HepG2 (cell line): ENCODE data around the gene METTL6. TPM values are rescaled to one million over a fixed set of nuclear protein-coding genes. Genes with fewer than 3 reads are reported as not detected.

ENCODE experiments used
- ARID3A ChIP-seq: IDR thresholded peaks from 2 replicates; pipeline ENCODE4 v1.6.1; 2012; ENCODE audit warnings: low read depth, low read length, improper control_type of control experiment
- ATF4 ChIP-seq, 2 experiments: fragments of 450-650 bp in 1 of 2; sonication (generic) in 1 of 2; formaldehyde crosslinking; IDR thresholded peaks; 2 replicates each; pipeline versions ENCODE4 v1.5.0 to v1.8.0; 2020 to 2022; ENCODE audit warnings: mild to moderate bottlenecking in 1 of 2, missing genetic modification reagents in 1 of 2
- E2F5 ChIP-seq: sonication (generic); formaldehyde crosslinking; conservative IDR thresholded peaks from 2 replicates; pipeline ENCODE4 v1.4.0; 2020; ENCODE audit warnings: missing genetic modification reagents
- HOXA3 ChIP-seq: sonication (generic); formaldehyde crosslinking; IDR thresholded peaks from 2 replicates; pipeline ENCODE4 v1.5.0; 2020; ENCODE audit warnings: missing genetic modification reagents
- IRF1 ChIP-seq: sonication (generic); formaldehyde crosslinking; IDR thresholded peaks from 2 replicates; pipeline ENCODE4 v1.4.0; 2020; ENCODE audit warnings: low read depth, mild to moderate bottlenecking, missing genetic modification reagents
- RNF219 ChIP-seq: sonication (generic); formaldehyde crosslinking; IDR thresholded peaks from 2 replicates; pipeline ENCODE4 v1.5.0; 2020; ENCODE audit warnings: mild to moderate bottlenecking, missing genetic modification reagents
- ZNF318 ChIP-seq: sonication (generic); formaldehyde crosslinking; IDR thresholded peaks from 2 replicates; pipeline ENCODE4 v1.4.0; 2020; ENCODE audit warnings: mild to moderate bottlenecking, missing genetic modification reagents
- ZNF614 ChIP-seq: IDR thresholded peaks from 2 replicates; pipeline ENCODE4 v1.6.1; 2018; ENCODE audit warnings: missing biosample characterization, missing genetic modification reagents, inconsistent platforms, borderline replicate concordance
- ZNF781 ChIP-seq: sonication (generic); formaldehyde crosslinking; IDR thresholded peaks from 2 replicates; pipeline ENCODE4 v1.5.1; 2020; ENCODE audit warnings: borderline replicate concordance, mild to moderate bottlenecking, missing genetic modification reagents; ENCODE audit errors: not compliant biosample characterization
- ZSCAN22 ChIP-seq: sonication (generic); formaldehyde crosslinking; IDR thresholded peaks from 2 replicates; pipeline ENCODE4 v1.4.0; 2020; ENCODE audit warnings: mild to moderate bottlenecking, missing genetic modification reagents
- polyA plus RNA-seq, 8 experiments: library from polyadenylated mRNA; depleted of rRNA in 3 of 8; stranded (reverse) in 7 of 8; unstranded in 1 of 8; fragments of >200 nt; fragmentation: Illumina TruSeq in 4 of 8; extraction: Trizol in 4 of 8; gene quantifications; 2 replicates each; pipeline versions ENCODE4 v1.2.1 to v1.2.3, GENCODE V29; 2011 to 2016; ENCODE audit warnings: low read depth in 4 of 8, missing spikeins in 1 of 8, mixed read lengths in 1 of 8; ENCODE audit not compliant: insufficient read depth in 1 of 8
- total RNA-seq, 5 experiments: library from RNA; depleted of rRNA; stranded (reverse); fragments of >200 nt; fragmentation: Illumina TruSeq; extraction: Trizol; gene quantifications; 2 replicates each; pipeline ENCODE4 v1.2.3, GENCODE V29; 2016; ENCODE audit warnings: low read depth in 1 of 5

METTL6 gene
- total and polyA plus RNA-seq, 2 of the 13 experiments (the other 11 are each of a cell fraction or from before 2014, with no cell fraction given), result 17.2 to 29.4 TPM

GRCh38 chr3:15427182-15427880 is at the start of gene METTL6, which contains the start of gene EAF1 (continued):
- TF ChIP-seq RNF219 (CRISPR knock-in tag) (no peak), ZNF318 (no peak), ZNF781 (peak; percentile 48), ARID3A (no peak), ATF4 (CRISPR knock-in tag; IDR thresholded peaks at IDR 0.05) (no peak), ZNF614 (CRISPR knock-in tag) (no peak), HOXA3 (CRISPR knock-in tag) (peak; percentile 68), ZSCAN22 (CRISPR knock-in tag) (no peak), IRF1 (no peak), E2F5 (CRISPR knock-in tag) (no peak)
